ENCODE data around the gene SFMBT1.

Gene SFMBT1

GRCh38 chr3:53043738-53044137, 2.1 kb downstream of the SFMBT1 start:
- TF ChIP-seq FOXP2 (optimal IDR thresholded peaks at IDR 0.05; ENCODE audit: borderline replicate concordance, extremely low read depth, extremely low read length, insufficient read depth) (no peak), TAF1 (IDR thresholded peaks at IDR 0.05; ENCODE audit: borderline replicate concordance, insufficient read depth, low read length) (no peak), POLR2AphosphoS5 (IDR thresholded peaks at IDR 0.05; ENCODE audit: low read depth, low read length) (no peak), REST (IDR thresholded peaks at IDR 0.05; ENCODE audit: insufficient read depth in 1 of 2, low read depth in 2 of 2, low read length in 2 of 2) (no peak), SIN3A (IDR thresholded peaks at IDR 0.05; ENCODE audit: borderline replicate concordance, insufficient read depth, low read length) (no peak)

- no peak for TF ChIP-seq SIN3A (IDR thresholded peaks at IDR 0.05; ENCODE audit: borderline replicate concordance, insufficient read depth, low read length)
- no peak for TF ChIP-seq TAF1 (IDR thresholded peaks at IDR 0.05; ENCODE audit: borderline replicate concordance, insufficient read depth, low read length)
- TF ChIP-seq FOXP2 (optimal IDR thresholded peaks at IDR 0.05; ENCODE audit: borderline replicate concordance, extremely low read depth, extremely low read length, insufficient read depth) = no peak
These were observed 3.2 kb downstream of the SFMBT1 start for GRCh38 chr3:53042651-53043050.

GRCh38 chr3:53040351-53040820, 5.5 kb downstream of the SFMBT1 start:
- TF ChIP-seq FOXP2 (optimal IDR thresholded peaks at IDR 0.05; ENCODE audit: borderline replicate concordance, extremely low read depth, extremely low read length, insufficient read depth) (no peak), TAF1 (IDR thresholded peaks at IDR 0.05; ENCODE audit: borderline replicate concordance, insufficient read depth, low read length) (no peak), POLR2AphosphoS5 (IDR thresholded peaks at IDR 0.05; ENCODE audit: low read depth, low read length) (no peak), REST (IDR thresholded peaks at IDR 0.05; ENCODE audit: insufficient read depth in 1 of 2, low read depth in 2 of 2, low read length in 2 of 2) (no peak), SIN3A (IDR thresholded peaks at IDR 0.05; ENCODE audit: borderline replicate concordance, insufficient read depth, low read length) (no peak)

- TF ChIP-seq REST (IDR thresholded peaks at IDR 0.05; ENCODE audit: insufficient read depth in 1 of 2, low read depth in 2 of 2, low read length in 2 of 2) (no peak), TAF1 (IDR thresholded peaks at IDR 0.05; ENCODE audit: borderline replicate concordance, insufficient read depth, low read length) (no peak), POLR2AphosphoS5 (IDR thresholded peaks at IDR 0.05; ENCODE audit: low read depth, low read length) (no peak), SIN3A (IDR thresholded peaks at IDR 0.05; ENCODE audit: borderline replicate concordance, insufficient read depth, low read length) (no peak), FOXP2 (optimal IDR thresholded peaks at IDR 0.05; ENCODE audit: borderline replicate concordance, extremely low read depth, extremely low read length, insufficient read depth) (no peak)
These were observed 6.5 kb downstream of the SFMBT1 start for GRCh38 chr3:53039376-53039752.

- TF ChIP-seq POLR2AphosphoS5 (IDR thresholded peaks at IDR 0.05; ENCODE audit: low read depth, low read length) (no peak), TAF1 (IDR thresholded peaks at IDR 0.05; ENCODE audit: borderline replicate concordance, insufficient read depth, low read length) (no peak), SIN3A (IDR thresholded peaks at IDR 0.05; ENCODE audit: borderline replicate concordance, insufficient read depth, low read length) (no peak), REST (IDR thresholded peaks at IDR 0.05; ENCODE audit: insufficient read depth in 1 of 2, low read depth in 2 of 2, low read length in 2 of 2) (no peak), FOXP2 (optimal IDR thresholded peaks at IDR 0.05; ENCODE audit: borderline replicate concordance, extremely low read depth, extremely low read length, insufficient read depth) (no peak)
These were observed 7.0 kb downstream of the SFMBT1 start for GRCh38 chr3:53038679-53039375.

Data from PFSK-1 (cell line).